ENCODE results near the gene GMDS.

GMDS gene

GRCh38 chr6:1893470-1894130, 351.8 kb downstream of the GMDS start:
- Histone ChIP-seq H3K79me2 (no peaks in the 10 kb centered on the region), H2AFZ (no peak overlapping the region), H3K27ac (no peak overlapping the region), H3K9me3 (ENCODE audit: control insufficient read depth, low read length) (no peaks in the 10 kb centered on the region), H3K27me3 (ENCODE audit: control insufficient read depth, insufficient read depth, low read length) (no peaks in the 10 kb centered on the region), H3K4me1 (no peaks in the 10 kb centered on the region), H3K36me3 (ENCODE audit: control insufficient read depth, insufficient read depth, low read length) (no peaks in the 10 kb centered on the region), H3K4me2 (ENCODE audit: low read length) (no peak overlapping the region), H3K9ac (no peak overlapping the region), H3K4me3 (ENCODE audit: low read depth, low read length) (no peak overlapping the region)
- no peak for TF ChIP-seq CTCF (IDR thresholded peaks at IDR 0.05)

GRCh38 chr6:1892716-1893115, 352.7 kb downstream of the GMDS start:
- Histone ChIP-seq H2AFZ (no peak overlapping the region), H3K4me3 (ENCODE audit: low read depth, low read length) (no peak overlapping the region), H3K4me2 (ENCODE audit: low read length) (no peak overlapping the region), H3K4me1 (no peaks in the 10 kb centered on the region), H3K27me3 (ENCODE audit: control insufficient read depth, insufficient read depth, low read length) (no peaks in the 10 kb centered on the region), H3K36me3 (ENCODE audit: control insufficient read depth, insufficient read depth, low read length) (no peaks in the 10 kb centered on the region), H3K79me2 (no peaks in the 10 kb centered on the region), H3K9ac (no peak overlapping the region), H3K27ac (no peak overlapping the region), H3K9me3 (ENCODE audit: control insufficient read depth, low read length) (no peaks in the 10 kb centered on the region)
- no peak for TF ChIP-seq CTCF (IDR thresholded peaks at IDR 0.05)

DNA sequence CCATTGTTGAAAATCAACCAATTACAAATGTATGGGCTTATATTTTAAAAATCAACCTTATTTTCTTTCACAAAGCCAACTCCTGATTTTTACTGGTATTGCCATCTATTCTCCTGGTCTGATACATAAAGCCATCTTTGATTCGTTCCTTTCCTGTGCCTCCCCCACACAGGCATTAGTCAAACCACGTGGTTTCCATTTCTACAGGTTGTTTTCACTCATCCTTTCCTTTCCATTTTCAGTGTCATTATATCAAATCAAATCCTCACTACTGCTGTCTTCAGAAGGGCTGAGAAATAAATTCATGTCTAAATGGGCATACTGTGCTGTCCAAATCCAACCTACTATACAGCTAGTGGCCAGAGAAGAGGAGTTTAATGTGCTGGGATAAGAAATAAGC, 354.4 kb downstream of the GMDS start:
- H3K9ac ChIP-seq: no peak overlapping the region
- no peaks in the 10 kb centered on the region for H3K36me3 ChIP-seq (ENCODE audit: control insufficient read depth, insufficient read depth, low read length)
- no peak for TF ChIP-seq CTCF (IDR thresholded peaks at IDR 0.05)
- no peaks in the 10 kb centered on the region for H3K9me3 ChIP-seq (ENCODE audit: control insufficient read depth, low read length)
- no peaks in the 10 kb centered on the region for H3K79me2 ChIP-seq
- no peaks in the 10 kb centered on the region for H3K27me3 ChIP-seq (ENCODE audit: control insufficient read depth, insufficient read depth, low read length)
- H3K4me1 ChIP-seq: no peaks in the 10 kb centered on the region
- H2AFZ ChIP-seq: no peak overlapping the region
- H3K4me2 ChIP-seq (ENCODE audit: low read length): no peak overlapping the region
- H3K4me3 ChIP-seq (ENCODE audit: low read depth, low read length): no peak overlapping the region
- no peak overlapping the region for H3K27ac ChIP-seq

DNA sequence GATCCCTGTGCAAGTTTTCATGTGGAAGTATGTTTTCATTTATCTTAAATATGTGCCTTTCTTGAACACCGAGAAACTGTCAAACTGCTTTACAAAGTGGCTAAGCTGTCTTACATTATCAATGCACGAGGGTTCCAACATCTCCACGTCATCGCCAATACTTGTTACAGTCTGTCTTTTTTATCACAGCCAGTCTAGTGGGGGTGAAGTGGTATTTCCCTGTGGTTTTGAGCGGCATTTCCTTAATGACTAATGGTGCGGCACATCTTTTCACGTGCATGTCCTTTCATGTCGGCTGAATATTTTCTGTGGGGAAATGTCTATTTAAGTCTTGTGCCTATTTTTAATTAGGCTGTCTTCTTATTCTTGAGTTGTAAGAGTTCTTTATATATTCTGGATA, 355.3 kb downstream of the GMDS start:
- Histone ChIP-seq H3K4me2 (ENCODE audit: low read length) (no peak overlapping the region), H3K4me3 (ENCODE audit: low read depth, low read length) (no peak overlapping the region), H3K9ac (no peak overlapping the region), H3K79me2 (no peaks in the 10 kb centered on the region), H3K9me3 (ENCODE audit: control insufficient read depth, low read length) (no peaks in the 10 kb centered on the region), H3K27me3 (ENCODE audit: control insufficient read depth, insufficient read depth, low read length) (no peaks in the 10 kb centered on the region), H3K4me1 (no peaks in the 10 kb centered on the region), H3K27ac (no peak overlapping the region), H2AFZ (no peak overlapping the region), H3K36me3 (ENCODE audit: control insufficient read depth, insufficient read depth, low read length) (no peaks in the 10 kb centered on the region)
- no peak for TF ChIP-seq CTCF (IDR thresholded peaks at IDR 0.05)

DNA sequence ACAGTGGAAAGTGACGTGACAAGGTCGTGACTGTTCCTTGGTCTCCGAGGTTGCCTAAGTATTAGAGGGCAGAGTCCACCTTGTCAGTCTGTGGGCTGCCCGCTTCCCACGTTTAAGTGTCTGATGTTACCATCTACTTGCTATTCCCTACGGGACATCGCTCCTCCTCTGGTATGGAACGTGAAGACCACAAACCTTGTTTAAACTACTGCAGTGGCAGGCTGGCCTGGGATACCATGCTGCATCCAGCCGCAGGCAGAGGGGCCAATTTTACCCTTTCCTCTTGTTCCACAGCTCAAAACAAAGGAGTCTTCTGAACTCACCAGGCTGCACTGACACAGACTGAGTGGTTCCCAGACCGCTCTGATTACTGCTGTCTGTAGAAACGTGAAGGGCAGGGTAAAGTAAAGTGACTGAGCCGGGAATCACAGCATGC, 359.8 kb downstream of the GMDS start:
- no peaks in the 10 kb centered on the region for H3K27me3 ChIP-seq (ENCODE audit: control insufficient read depth, insufficient read depth, low read length)
- no peaks in the 10 kb centered on the region for H3K9me3 ChIP-seq (ENCODE audit: control insufficient read depth, low read length)
- H3K27ac ChIP-seq: no peak overlapping the region
- no peaks in the 10 kb centered on the region for H3K4me1 ChIP-seq
- no peak overlapping the region for H2AFZ ChIP-seq
- no peak overlapping the region for H3K4me2 ChIP-seq (ENCODE audit: low read length)
- no peaks in the 10 kb centered on the region for H3K36me3 ChIP-seq (ENCODE audit: control insufficient read depth, insufficient read depth, low read length)
- no peaks in the 10 kb centered on the region for H3K79me2 ChIP-seq
- no peak overlapping the region for H3K4me3 ChIP-seq (ENCODE audit: low read depth, low read length)
- TF ChIP-seq CTCF (IDR thresholded peaks at IDR 0.05): no peak
- no peak overlapping the region for H3K9ac ChIP-seq
